Myometrial cell (primary cell): ENCODE results near the gene HSD17B1. TPM values are rescaled to one million over a fixed set of nuclear protein-coding genes. Genes with fewer than 3 reads are reported as not detected.

Experiments used
- total RNA-seq: library from RNA; depleted of rRNA; stranded (reverse); fragments of >200 nt; gene quantifications from 2 replicates; pipeline ENCODE4 v1.2.3, GENCODE V29; 2015

Gene HSD17B1
- 1.4 and 4.6 TPM in 2 replicates for total RNA-seq

GRCh38 chr17:42552736-42553135 lies at the start of gene HSD17B1:
Gene HSD17B1, plus strand, starts transcription at chr17:42552923. Its CDS starts 11 bp downstream, at chr17:42552934.

GRCh38 chr17:42536048-42536371 lies 16.7 kb upstream of the HSD17B1 start, which contains the start of gene NAGLU:
Gene NAGLU, plus strand, starts transcription at chr17:42536241. Its CDS starts 32 bp downstream, at chr17:42536273.

GRCh38 chr17:42561897-42562387 lies 9.2 kb downstream of the HSD17B1 start, which contains the start of gene COASY:
Gene COASY, plus strand, starts transcription at chr17:42562148. Its CDS starts 475 bp downstream, at chr17:42562623.

GRCh38 chr17:42566883-42567573 lies 14.3 kb downstream of the HSD17B1 start, which contains the start of gene MLX:
Gene MLX, plus strand, starts transcription at chr17:42567100. Its CDS starts 25 bp downstream, at chr17:42567125.

GRCh38 chr17:42577532-42578281 lies 25.0 kb downstream of the HSD17B1 start, which contains the start of gene PSMC3IP:
Gene PSMC3IP, minus strand, starts transcription at chr17:42577729. Its CDS starts 43 bp downstream, at chr17:42577686.

Other genes starting within 250 kb of the HSD17B1 start
- 62.3 and 75.7 TPM in 2 replicates for gene STAT3, start 164.5 kb upstream of the HSD17B1 start, total RNA-seq
- 810 and 847 TPM in 2 replicates for gene CAVIN1, start 129.7 kb upstream of the HSD17B1 start, total RNA-seq
- 21.3 and 25.7 TPM in 2 replicates for gene ATP6V0A1, start 94.0 kb upstream of the HSD17B1 start, total RNA-seq
- 49.1 and 52.2 TPM in 2 replicates for gene NAGLU, start 16.7 kb upstream of the HSD17B1 start, total RNA-seq
- gene COASY, start 9.2 kb downstream of the HSD17B1 start, total RNA-seq: 36.5 and 57.4 TPM in 2 replicates
- gene MLX, start 14.2 kb downstream of the HSD17B1 start, total RNA-seq: 38.6 and 61.4 TPM in 2 replicates
- gene PSMC3IP, start 24.8 kb downstream of the HSD17B1 start, total RNA-seq: 8.0 and 9.2 TPM in 2 replicates
- gene RETREG3, start 56.5 kb downstream of the HSD17B1 start, total RNA-seq: 46.4 and 89.4 TPM in 2 replicates
- 87.6 and 110 TPM in 2 replicates for gene TUBG1, start 56.8 kb downstream of the HSD17B1 start, total RNA-seq
- gene TUBG2, start 106.4 kb downstream of the HSD17B1 start, total RNA-seq: 10.4 and 13.8 TPM in 2 replicates
- gene PLEKHH3, start 124.1 kb downstream of the HSD17B1 start, total RNA-seq: 20.5 and 27.8 TPM in 2 replicates
- gene CCR10, start 128.9 kb downstream of the HSD17B1 start, total RNA-seq: 22.2 and 27.1 TPM in 2 replicates
- 32.8 and 36.9 TPM in 2 replicates for gene CNTNAP1, start 129.6 kb downstream of the HSD17B1 start, total RNA-seq
- 9.6 and 12.7 TPM in 2 replicates for gene EZH1, start 192.1 kb downstream of the HSD17B1 start, total RNA-seq
- gene RAMP2, start 208.3 kb downstream of the HSD17B1 start, total RNA-seq: 1.9 and 5.5 TPM in 2 replicates
- 128 and 142 TPM in 2 replicates for gene VPS25, start 220.5 kb downstream of the HSD17B1 start, total RNA-seq
- gene WNK4, start 227.7 kb downstream of the HSD17B1 start, total RNA-seq: 12.7 and 13.6 TPM in 2 replicates
- 60.8 and 72.4 TPM in 2 replicates for gene COA3, start 245.8 kb downstream of the HSD17B1 start, total RNA-seq
- 0.58 TPM in 1 of 2 replicates, not detected in the other for gene CNTD1, start 245.9 kb downstream of the HSD17B1 start, total RNA-seq